T follicular helper cell (primary cell): ENCODE data around the gene DRICH1.
"Not testable (repeated sequence)": the region's sequence is repeated elsewhere in the genome, so short reads cannot be mapped to it uniquely, and the experiment has no call there.

Source experiments
- DNase-seq: peaks from one replicate; pipeline ENCODE4 v3.0.0-alpha.2; 2020; ENCODE audit warnings: low read depth

The DRICH1 gene

DNA sequence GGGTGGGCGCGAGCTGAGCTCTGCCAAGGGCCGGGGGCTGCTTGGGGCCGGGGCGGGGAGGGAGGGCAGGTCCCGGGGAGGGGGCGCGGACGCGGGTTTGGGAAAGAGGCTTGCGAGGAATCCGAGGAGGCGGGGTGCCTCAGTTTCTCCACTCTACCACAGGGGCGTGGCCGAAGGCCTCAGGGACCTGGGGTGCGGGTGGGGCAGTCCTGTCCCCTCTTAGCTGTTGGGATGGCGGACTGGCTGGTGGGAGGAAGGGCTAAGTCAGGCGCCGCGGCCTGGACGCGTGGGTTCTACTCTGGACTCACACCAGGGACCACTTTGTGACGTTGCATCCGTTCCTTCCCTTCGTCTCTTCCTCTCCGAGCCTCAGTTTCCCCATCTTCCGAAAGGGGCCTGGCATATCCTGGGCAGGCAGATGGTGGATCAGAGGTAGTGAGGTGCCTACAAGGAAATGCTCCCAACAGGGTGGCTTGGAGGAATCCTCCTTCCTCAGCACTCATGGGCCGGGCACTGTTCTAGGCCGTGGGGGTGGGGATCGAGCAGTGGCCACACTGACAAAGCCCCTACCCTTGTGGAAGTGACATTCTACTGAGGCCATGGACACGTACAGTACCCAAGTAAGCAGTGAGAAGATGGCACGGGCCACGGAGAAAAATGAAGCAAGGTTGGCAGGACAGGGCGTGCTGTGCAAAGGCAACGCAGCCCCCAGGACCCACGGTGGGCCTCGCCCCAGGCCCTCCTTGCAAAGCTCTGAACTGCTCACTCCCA lies 65.2 kb downstream of the DRICH1 start:
- DNase-seq: no peak

DNA sequence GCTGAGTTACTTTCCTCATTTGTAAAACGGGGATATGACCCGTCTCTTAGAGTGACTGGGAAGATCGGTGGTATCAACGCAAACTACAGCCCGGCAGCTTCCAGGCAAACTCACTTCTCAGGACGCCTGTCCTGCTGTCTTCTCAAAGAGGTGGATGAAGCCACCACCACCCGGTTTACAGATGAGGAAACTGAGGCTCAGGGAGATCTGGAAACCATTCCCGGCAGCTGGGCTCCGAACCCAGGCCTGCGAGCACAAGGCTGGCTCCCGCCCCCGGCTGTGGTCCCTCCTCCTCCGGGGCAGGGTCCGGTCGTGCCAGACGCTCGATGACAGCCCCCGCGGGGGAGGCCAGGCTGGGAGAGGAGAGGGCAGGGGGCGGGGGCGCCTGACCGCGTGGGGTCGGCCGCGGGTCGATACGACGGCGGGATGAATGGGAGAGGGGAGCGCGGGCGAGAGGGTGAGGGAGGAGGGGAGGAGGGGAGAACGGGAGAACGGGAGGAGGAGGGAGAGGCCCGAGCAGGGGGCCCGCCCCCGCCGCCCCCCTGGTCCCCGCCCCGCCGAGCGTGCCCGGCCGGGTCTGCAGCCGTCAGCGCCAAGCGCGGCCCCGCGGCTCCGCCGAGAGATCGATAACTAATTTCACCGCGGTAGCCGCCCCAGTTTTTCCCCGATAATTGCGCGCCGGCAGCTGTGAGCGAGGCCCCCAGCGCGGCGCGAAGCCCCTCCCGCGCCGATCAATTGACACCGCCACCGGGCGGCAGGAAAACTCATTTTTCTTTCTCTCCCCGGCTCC lies 66.0 kb downstream of the DRICH1 start:
- DNase-seq: no peak

DNA sequence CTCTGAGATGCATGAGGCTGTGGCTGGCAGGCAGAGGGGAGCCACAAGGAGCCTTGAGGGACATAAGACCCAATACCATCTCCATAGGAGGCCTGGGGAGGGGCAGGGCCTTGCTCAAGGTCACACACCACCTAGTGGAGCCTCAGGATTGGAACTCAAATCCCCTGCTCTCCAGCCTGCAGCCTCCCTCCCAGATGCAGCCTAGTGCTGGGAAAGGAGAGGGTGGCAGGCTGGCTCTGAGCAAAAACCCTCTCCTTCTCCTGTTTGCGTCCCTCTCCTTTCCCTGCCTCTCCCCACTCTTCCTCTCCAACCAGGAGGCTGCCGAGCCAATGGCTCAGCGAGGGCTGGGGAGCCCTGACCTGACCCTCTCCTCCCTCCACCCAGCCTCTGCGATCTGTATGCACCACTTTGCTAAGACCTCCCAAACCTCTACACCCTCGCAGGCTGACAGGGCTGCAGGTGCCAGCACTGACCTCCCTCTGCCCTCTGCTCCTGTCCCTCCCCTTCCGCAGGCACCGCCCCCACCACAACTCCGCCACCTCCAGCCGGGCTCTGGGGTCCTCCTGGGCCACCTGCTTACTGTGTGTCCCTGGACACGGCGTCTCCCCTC lies 66.7 kb downstream of the DRICH1 start:
- no peak for DNase-seq

DNA sequence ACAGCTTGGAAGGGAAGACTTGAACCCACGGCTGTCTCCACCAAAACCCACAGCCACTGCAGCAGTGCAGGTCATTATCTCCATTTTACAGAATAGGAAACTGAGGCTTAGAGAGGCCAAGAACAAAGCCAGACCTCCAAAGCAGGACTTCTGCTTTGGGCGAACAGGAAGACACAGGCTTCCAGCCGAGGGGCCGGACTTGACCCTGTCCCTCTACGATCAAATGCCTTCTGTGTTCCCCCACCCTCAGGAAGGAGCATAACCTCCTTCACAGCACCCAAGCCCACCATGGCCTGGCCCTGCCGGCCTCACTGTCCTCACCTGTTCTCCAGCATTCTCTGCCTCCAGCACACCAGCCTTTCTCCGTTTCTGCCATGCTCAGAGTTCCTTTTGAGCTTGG lies 67.8 kb downstream of the DRICH1 start:
- DNase-seq: no peak

DNA sequence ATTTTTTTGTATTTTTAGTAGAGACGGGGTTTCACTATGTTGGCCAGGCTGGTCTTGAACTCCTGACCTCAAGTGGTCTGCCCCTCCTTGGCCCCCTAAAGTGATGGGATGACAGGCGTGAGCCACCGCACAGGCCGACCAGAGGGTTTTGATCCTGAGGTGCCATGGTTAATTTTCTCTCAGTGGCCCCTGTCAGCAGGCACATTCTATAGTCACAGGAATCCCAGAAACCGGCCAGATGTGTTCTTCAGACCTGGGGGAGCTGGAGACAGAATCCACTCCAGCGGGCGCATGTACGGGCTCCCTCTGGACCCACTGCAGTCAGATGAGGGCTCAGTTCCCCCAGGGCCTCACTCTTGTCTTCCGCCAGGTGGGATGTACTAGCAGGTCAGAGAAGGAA lies 69.0 kb downstream of the DRICH1 start:
- no peak for DNase-seq

DNA sequence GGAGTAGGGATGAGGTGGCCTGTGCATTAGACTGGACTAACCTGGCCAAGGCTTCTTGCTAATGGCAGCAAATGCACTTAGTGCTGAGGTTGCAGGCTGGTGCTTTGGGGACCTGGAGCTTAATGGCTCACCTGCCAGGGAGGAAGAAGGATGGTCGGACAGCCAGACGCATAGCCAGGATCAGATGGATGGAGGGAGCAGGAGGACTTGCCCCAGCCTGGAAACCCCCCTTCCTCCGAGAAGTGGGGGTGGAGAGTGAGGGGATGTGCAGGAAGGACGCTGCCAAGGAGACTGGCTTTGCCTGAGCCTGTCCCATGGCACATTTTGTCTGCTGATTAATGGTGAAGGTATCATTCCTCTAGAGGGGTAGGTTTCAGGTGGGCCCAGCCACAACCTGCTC lies 69.9 kb downstream of the DRICH1 start:
- no peak for DNase-seq

DNA sequence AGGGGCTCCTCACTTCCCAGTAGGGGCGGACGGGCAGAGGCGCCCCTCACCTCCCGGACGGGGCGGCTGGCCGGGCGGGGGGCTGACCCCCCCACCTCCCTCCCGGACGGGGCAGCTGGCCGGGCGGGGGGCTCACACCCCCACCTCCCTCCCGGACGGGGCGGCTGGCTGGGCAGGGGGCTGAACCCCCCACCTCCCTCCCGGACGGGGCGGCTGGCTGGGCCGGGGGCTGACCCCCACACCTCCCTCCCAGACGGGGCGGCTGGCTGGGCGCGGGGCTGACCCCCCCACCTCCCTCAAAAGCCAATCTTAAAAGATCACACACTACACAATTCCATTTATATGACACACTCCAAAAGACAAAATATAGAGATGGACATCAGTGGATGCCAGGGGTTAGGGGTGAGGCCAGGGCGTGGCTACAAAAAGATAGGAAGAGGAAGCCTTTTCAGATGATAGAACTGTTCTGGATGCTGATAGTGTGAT lies 71.1 kb downstream of the DRICH1 start:
- DNase-seq: not testable (repeated sequence)

DNA sequence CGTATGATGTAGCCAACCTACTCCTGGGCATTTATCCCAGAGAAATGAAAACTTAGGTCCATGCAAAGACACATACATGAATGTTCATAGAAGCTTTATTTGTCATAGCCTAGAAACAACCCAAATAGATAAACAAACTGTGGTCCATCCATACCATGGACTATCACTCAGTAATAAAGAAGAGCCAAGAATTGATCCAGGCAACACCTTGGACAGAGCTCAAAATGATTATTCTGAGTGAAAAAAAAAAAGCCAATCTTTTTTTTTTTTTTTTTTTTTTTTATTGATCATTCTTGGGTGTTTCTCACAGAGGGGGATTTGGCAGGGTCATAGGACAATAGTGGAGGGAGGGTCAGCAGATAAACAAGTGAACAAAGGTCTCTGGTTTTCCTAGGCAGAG lies 71.9 kb downstream of the DRICH1 start:
- DNase-seq: not testable (repeated sequence)
